ENCODE measurements around the gene SLCO3A1. TPM values are rescaled to one million over a fixed set of nuclear protein-coding genes. Genes with fewer than 3 reads are reported as not detected.

SLCO3A1 gene
- total and polyA plus RNA-seq, 2 of the 8 experiments (the other 6 are each of a cell fraction or from before 2014, with no cell fraction given): 15.1 to 20.4 TPM

- H4K5ac ChIP-seq (ENCODE audit: insufficient read length, low read depth, low read length): no peak overlapping the region
- H3K36me3 ChIP-seq (ENCODE audit: control insufficient read depth in 2 of 4, insufficient read depth in 4 of 4, low read length in 3 of 4): no peaks in the 10 kb centered on the region
- no peak overlapping the region for H3K18ac ChIP-seq (ENCODE audit: extremely low read depth, low read length)
- H3K27me3 ChIP-seq (replicated peaks in 1 of 4; ENCODE audit: control insufficient read depth in 3 of 4, extremely low read depth in 1 of 4, insufficient read depth in 3 of 4, low read length in 3 of 4): no peaks in the 10 kb centered on the region
- peaks cover 4 to 15% (median 9%) of the 10 kb centered on the region in 4 experiments for H3K4me1 ChIP-seq (replicated peaks in 1 of 4; ENCODE audit: control insufficient read depth in 3 of 4, insufficient read depth in 4 of 4, low read length in 3 of 4)
- peak overlapping the region; percentile 66 for H4K91ac ChIP-seq (replicated peaks; ENCODE audit: insufficient read length, low read length)
- 85% methylated on average over 10 of the region's 10 CpGs; no CpG with 5 or more reads in 1 of the 2 experiments for WGBS, 2 experiments (ENCODE audit: extremely low coverage in 1 of 2, insufficient coverage in 1 of 2, insufficient read length in 1 of 2, insufficient replicate concordance in 2 of 2, low coverage in 1 of 2, low lambda C conversion rate in 2 of 2, missing lambda C conversion rate in 1 of 2)
- H2BK120ac ChIP-seq (replicated peaks; ENCODE audit: low read depth, low read length): no peak overlapping the region
- H3K56ac ChIP-seq (replicated peaks; ENCODE audit: insufficient read length, low read depth, low read length): no peak overlapping the region
- no peak overlapping the region for H4K8ac ChIP-seq (ENCODE audit: extremely low read depth, insufficient read depth, low read length)
- FAIRE-seq (no peak), DNase-seq (ENCODE audit: low read depth in 1 of 2, low spot score in 2 of 2) (no peak)
- no peak overlapping the region for H3K27ac ChIP-seq (ENCODE audit: low read depth, low read length)
- H3K14ac ChIP-seq (ENCODE audit: insufficient read length): no peak overlapping the region
- H4K20me1 ChIP-seq (replicated peaks in 1 of 2; ENCODE audit: control insufficient read depth in 1 of 2, insufficient read depth in 2 of 2, low read length in 2 of 2): no peaks in the 10 kb centered on the region
- H3K79me2 ChIP-seq (ENCODE audit: control insufficient read depth in 1 of 2, insufficient read depth in 2 of 2, low read length in 2 of 2): no peaks in the 10 kb centered on the region
- H3K4ac ChIP-seq (replicated peaks; ENCODE audit: insufficient read length, low read depth, low read length): no peak overlapping the region
- no peak overlapping the region for H2BK20ac ChIP-seq (ENCODE audit: low read length)
- H3K9me3 ChIP-seq (ENCODE audit: insufficient read depth in 2 of 2, low read depth in 1 of 2, low read length in 1 of 2): peaks cover 0 to 2% of the 10 kb centered on the region in 2 experiments; a peak in 1 of 4 replicates
- no peak overlapping the region for H2BK15ac ChIP-seq (ENCODE audit: low read length)
- no peak overlapping the region for H3K9ac ChIP-seq (replicated peaks in 1 of 4; ENCODE audit: extremely low read depth in 1 of 4, low read depth in 3 of 4, low read length in 3 of 4)
- no peaks in the 10 kb centered on the region for H3K23me2 ChIP-seq (ENCODE audit: low read depth, low read length)
- no peak overlapping the region for H2AK5ac ChIP-seq (ENCODE audit: low read depth, low read length)
- no peak overlapping the region for H3K4me2 ChIP-seq (ENCODE audit: insufficient read depth in 1 of 2, low read depth in 2 of 2, low read length in 2 of 2)
- ChIA-PET CTCF (ENCODE audit: partially characterized antibody) (interaction anchor here (0.8 to 5.0 kb wide), 15 partner anchors 9 to 296 kb away, joined by 3 to 32 read pairs (median 4); no protein-coding TSS in a partner anchor), POLR2A (ENCODE audit: partially characterized antibody) (interaction anchor here (1.2 kb wide), 1 partner anchor 54 kb away, joined by 4 read pairs; no protein-coding TSS in a partner anchor)
- H3K23ac ChIP-seq (ENCODE audit: insufficient read length): no peak overlapping the region
- no peak overlapping the region for H2AFZ ChIP-seq (ENCODE audit: low read length)
- H3K79me1 ChIP-seq (ENCODE audit: low read depth, low read length): no peaks in the 10 kb centered on the region
- no peak overlapping the region for H2BK5ac ChIP-seq (ENCODE audit: low read depth, low read length)
- H2BK12ac ChIP-seq (ENCODE audit: low read depth, low read length): no peak overlapping the region
- H3K4me3 ChIP-seq (ENCODE audit: extremely low read depth in 1 of 4, insufficient read depth in 2 of 4, low read depth in 3 of 4, low read length in 4 of 4): no peak overlapping the region
- TF ChIP-seq SP4 (IDR thresholded peaks at IDR 0.05; ENCODE audit: low read length): no peak
- TF ChIP-seq EP300 (IDR thresholded peaks at IDR 0.05; ENCODE audit: borderline replicate concordance in 1 of 2, low read depth in 2 of 2, low read length in 2 of 2): no peak
- TF ChIP-seq KDM5A (IDR thresholded peaks at IDR 0.05; ENCODE audit: low read length): no peak
- no peak for TF ChIP-seq ASH2L (IDR thresholded peaks at IDR 0.05; ENCODE audit: low read length)
- TF ChIP-seq HDAC2 (IDR thresholded peaks at IDR 0.05; ENCODE audit: borderline replicate concordance in 1 of 2, low read depth in 2 of 2, low read length in 2 of 2): no peak
- no peak for TF ChIP-seq EGR1 (IDR thresholded peaks at IDR 0.05; ENCODE audit: borderline replicate concordance, low read depth, low read length)
- no peak for TF ChIP-seq CHD1 (IDR thresholded peaks at IDR 0.05; ENCODE audit: low read depth, low read length)
- no peak for TF ChIP-seq CHD2 (IDR thresholded peaks at IDR 0.05; ENCODE audit: low read length)
- TF ChIP-seq RXRA (IDR thresholded peaks at IDR 0.05; ENCODE audit: insufficient read depth, low read depth, low read length): no peak
- no peak for TF ChIP-seq RNF2 (IDR thresholded peaks at IDR 0.05; ENCODE audit: borderline replicate concordance, low read depth, low read length, missing control alignments, poor library complexity, severe bottlenecking)
- TF ChIP-seq SIX5 (IDR thresholded peaks at IDR 0.05; ENCODE audit: low read depth, low read length): no peak
- TF ChIP-seq RBBP5 (IDR thresholded peaks at IDR 0.05; ENCODE audit: borderline replicate concordance, low read depth, low read length): no peak
- TF ChIP-seq, protein P1, sequence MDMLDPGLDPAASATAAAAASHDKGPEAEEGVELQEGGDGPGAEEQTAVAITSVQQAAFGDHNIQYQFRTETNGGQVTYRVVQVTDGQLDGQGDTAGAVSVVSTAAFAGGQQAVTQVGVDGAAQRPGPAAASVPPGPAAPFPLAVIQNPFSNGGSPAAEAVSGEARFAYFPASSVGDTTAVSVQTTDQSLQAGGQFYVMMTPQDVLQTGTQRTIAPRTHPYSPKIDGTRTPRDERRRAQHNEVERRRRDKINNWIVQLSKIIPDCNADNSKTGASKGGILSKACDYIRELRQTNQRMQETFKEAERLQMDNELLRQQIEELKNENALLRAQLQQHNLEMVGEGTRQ (IDR thresholded peaks at IDR 0.05; ENCODE audit: low read length): no peak
These were observed 252.1 kb downstream of the SLCO3A1 start for GRCh38 chr15:92105611-92106010.
